ENCODE results near the gene ARSG.

The ARSG gene

DNA sequence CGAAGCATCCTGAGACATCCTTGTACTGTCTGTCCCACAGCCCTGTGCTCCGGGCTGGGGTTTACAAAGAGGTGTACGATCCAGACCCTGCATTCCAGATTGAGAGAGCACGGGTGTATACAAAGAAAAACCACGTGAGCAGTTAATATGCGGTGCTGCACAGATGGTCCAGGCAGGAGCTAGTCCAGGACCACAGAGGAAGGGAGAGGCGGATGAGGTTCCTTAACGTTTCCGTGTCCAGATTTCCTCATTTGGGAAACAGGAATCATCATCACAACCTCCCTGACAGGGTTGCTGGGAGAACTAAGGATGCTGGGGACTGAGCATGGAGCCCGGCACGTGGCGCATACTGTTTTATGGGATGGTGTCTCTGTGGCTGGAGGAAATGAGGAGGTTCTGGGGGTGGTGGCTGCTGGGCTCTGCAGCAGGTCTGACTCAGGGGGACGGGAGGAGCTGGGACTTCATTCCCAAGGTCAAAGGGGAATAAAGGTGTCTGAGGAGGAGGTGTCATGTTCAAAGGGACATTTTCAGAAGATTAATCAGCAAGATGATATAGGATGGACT lies 139.8 kb downstream of the ARSG start:
- DNase-seq (ENCODE audit: low read depth) = no peak

DNA sequence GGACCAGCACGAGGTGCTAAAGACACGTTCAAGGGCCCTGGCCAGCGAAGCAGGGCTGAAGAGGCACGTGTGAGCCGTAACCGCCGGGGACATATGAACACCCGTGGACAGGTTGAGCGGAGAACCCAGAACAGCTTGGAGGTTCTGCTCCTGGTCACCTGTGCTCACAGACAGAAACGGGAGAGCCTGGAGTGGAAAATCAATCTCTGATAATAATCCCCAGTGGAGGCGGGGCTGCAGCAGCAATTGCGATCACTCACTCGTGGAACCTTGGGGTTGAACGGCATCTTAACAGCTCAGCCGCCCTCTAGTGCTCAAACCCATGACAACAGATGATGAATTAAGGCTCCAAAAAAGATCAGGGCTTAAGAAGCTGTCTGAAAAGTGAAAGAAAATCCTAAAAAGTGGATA lies 140.4 kb downstream of the ARSG start:
- DNase-seq (ENCODE audit: low read depth) = no peak

DNA sequence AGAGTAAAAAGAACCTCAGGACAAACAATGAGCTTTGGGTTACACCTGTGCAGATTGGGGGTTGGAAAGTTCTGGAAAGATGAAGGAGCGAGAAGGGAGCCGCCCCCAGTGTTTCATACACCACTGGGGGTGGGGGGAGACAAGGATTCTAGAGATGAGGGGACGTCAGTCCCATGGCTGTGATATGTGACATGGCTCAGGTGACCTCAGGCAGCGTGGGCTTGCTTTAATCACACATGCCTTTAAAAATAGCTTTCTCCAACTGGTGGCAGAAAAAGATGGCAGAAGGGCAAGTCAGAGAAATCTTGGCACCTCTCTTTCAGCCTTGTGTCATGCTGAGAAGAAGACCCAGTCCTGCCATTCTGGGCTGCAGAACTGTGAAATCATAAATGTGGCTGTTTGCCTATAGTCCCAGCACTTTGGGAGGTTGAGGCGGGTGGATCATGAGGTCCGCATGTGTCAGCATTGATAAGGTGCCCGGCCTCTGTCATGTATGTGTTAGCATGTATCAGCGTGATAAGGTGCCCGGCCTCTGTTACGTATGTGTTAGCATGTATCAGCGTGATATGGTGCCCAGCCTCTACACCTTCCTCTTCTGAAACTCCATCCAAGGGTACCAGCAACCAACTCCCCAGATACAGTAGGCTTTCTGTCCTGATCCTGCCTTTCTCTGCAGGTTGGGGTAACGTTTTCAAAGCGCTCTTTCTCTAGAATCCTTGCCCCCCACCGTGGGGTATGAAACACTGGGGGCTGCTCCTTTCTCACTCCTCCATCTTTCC lies 141.0 kb downstream of the ARSG start:
- DNase-seq (ENCODE audit: low read depth) = no peak

DNA sequence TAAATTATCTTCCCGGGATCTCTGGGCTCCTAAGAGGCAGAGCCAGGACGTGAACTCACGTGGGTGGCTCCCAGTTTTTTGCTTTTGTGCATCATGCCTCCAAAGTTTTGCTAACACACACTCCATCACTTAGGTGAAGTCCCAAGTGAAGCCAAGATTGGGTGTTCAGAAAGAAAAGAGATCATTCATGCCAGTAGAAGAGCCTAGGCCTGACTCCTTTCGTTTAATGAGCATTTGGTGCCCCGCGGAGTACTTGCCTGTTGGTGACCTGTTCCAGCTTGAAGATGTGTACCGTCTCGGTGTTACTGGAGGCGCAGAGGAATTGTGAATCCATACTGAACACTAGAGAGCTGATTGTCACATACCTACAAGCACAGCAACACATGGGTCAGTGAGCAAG lies 141.9 kb downstream of the ARSG start:
- no peak for DNase-seq (ENCODE audit: low read depth)

DNA sequence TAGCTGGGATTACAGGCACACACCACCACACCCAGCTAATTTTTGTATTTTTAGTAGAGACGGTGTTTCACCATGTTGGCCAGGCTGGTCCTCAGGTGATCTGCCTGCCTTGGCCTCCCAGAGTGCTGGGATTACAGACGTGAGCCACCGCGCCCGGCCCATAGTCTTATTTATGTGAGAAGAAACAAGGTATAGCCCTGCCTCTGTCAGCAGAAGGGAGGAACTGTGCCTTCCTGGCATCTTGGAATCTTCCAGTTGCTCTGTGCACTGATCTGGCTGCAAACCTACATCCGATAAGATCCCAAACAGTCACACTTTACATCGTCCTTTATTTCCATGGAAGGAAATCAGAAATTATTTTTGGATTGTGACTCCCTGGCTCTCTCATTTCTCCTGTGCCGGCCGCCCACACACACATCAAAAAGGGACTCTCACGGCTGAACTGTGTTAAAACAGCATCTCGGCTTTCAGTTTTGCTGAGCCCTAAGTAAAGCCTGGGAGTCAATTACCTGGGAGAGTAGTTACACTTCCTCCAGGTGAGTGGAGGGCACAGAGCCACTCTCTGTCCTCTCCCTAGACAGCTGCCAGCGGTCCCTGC lies 142.7 kb downstream of the ARSG start:
- DNase-seq (ENCODE audit: low read depth) = no peak

DNA sequence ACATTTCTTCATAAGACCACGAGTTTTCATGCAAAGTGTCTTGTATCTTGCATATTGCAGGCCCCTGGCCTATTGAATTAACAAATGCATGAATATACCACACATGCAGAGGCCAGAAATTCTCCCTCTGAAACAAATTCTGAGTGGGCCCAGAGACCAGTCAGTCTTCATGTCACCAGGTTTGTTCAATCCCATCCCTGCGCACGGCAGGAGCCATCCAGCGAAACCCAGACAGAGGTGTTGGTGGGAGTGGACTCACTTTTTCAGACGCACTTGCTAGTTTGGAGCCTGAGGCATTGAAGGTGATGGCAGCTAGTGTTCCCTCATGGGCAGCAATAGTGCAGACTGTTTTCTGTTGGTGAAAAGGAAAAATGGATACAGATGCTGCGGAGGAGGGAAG lies 144.1 kb downstream of the ARSG start:
- DNase-seq (ENCODE audit: low read depth) = no peak

DNA sequence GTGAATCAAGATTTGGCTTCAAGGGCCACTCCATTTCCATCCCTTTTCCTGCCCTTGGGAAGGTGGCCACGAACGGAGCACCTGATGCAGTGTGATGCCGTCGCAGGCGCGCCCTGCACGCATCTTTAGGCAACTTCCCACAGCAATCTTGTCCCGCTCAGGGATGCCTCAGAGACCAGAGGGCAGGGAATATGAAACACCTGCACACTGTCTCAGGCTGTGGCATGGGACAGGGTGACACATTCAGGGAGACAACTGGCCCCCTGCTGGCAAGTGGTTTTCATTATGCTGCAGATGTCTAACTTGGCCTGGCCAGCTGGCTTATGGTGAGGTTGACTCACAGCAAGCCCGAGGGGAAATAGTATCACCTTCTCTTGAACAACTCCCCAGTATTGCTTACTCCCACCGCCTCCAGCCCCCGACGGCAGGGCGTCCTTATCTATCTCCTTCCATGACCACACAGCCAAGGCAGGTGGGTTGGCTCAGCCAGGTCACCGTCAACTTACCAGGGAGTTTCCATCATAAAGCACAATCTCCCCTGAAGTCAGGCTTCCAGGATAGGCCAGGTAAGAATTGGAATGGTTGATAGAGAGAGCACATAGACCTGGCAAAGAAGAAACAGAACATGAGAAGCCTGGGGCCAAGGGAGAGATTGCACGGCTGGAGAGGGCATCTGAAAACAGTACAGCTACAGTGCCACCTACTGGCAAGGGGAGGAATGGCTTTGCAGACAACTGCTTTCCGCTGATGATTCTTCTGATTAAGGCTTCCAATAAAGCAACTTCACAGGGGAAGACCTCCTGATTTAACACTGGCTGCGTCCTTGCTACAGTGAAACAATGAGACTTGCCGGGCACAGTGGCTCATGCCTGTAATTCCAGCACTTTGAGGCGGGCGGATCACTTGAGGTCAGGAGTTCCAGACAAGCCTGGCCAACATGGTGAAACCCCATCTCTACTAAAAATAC lies 144.9 kb downstream of the ARSG start:
- peak; percentile 63 for DNase-seq (ENCODE audit: low read depth)

DNA sequence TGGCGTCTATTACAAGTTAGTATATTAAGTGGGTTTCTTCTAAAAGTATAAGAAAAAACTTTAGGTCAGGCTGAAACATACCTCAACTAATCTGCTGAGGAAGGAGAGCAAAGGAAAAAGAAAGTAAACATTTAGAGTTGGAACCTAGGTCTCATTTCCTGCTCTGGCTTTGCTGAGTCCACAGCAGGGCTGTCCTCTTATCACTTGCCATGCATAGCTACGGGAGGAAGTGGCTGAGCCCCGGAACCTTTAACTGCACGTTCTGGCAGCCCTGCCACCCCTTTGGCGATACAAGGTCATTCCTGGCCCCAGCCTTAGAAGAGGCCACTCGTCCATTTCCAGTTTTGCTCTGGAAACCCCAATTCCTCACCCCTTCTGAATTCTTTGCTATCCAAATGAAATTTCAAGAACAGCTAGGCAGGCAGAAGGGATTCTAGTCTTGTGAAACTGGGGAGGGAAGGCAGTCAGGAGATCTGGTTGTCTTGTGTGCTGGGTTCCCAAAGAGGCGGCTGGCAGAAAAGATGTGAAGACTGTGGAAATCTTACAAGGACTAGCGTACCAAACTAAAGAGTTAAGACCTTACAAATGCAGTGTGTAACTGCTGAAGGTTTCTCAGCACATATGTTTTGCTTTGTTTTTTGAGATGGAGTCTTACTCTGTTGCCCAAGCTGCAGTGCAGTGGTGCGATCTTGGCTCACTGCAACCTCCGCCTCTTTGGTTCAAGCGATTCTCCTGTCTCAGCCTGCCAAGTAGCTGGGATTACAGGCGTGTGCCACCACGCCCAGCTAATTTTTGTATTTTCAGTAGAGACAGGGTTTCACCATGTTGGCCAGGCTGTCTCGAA lies 146.9 kb downstream of the ARSG start:
- DNase-seq (ENCODE audit: low read depth) = no peak

DNA sequence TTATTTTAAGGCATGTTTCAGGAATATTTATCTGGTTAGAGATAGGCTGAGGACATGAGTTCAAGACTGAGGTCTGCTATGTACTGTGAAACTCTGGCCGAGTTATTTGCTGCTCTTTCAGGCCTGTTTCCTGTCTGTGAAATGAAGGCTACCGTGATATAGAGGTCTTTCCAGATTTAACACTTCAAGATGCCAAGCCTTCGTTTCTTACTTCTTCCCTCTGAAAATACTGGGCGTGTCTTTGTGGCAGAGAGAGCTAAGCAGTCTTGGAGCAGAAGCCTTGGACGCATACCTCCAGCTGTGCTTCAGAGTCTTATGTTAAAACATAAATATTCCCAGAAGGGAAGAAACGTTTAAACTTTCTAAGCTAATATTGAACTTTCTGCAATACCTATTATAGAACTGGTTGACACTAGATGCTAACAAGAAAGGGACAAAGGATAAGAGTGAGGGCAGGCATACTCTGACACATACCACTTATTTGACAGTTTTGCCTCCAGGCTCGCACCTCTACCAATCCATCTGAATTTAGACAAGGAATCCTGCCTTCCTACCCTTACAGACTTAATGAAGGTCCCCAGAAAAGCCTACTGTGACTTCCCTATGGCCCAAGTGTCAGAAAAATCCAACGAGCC lies 148.5 kb downstream of the ARSG start:
- no peak for DNase-seq (ENCODE audit: low read depth)

DNA sequence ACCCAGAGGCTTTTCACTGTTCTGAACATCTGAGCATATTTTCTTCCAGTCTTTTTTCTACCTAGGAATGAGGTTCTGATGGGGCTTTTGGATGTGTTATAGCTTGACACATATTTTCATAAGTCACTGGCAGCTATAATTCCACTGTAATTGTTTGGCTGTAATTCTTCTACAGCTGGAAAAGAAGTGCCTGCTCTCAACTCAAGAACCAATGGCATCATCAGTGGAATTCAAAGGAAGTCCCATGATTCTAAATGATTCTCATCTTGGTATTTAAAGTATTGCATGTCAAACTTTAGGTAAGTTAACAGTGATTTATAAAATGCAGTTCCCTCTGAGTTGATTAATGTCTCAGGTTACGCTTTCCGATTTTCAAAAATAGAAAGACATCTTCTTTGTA lies 149.2 kb downstream of the ARSG start:
- no peak for DNase-seq (ENCODE audit: low read depth)

DNA sequence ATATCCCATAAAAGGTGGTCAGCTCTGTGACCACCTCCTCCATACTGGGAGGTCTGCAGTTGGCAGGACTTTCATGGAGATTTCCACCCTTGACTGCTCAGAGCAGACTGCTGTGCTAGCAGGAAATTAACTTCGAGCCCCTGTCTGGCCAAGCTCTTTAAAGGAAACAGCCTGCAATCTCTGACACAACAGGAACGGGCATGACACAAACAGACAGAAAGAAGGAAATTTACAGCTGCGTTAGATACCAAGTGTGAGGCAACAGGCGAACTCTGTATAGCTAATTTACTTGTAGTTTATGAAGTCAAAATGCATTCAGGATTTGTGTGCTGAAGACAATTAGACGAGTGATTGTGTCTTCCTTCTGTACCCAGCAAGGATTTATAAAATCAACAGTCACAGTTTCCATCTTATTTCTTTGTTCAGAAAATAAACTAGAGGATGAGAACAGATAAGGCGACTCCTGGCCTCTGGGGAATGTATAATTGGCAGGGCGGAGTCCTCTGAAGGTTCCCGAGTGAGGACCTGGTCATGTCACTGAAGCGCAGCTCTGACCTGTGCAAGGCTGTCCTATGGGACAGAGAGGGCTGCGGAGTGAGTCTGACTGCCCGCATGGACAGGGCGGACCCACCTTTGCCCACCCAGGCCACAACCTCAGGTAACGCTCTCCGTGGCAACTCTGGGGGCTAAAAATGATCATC lies 149.9 kb downstream of the ARSG start:
- DNase-seq (ENCODE audit: low read depth) = no peak

DNA sequence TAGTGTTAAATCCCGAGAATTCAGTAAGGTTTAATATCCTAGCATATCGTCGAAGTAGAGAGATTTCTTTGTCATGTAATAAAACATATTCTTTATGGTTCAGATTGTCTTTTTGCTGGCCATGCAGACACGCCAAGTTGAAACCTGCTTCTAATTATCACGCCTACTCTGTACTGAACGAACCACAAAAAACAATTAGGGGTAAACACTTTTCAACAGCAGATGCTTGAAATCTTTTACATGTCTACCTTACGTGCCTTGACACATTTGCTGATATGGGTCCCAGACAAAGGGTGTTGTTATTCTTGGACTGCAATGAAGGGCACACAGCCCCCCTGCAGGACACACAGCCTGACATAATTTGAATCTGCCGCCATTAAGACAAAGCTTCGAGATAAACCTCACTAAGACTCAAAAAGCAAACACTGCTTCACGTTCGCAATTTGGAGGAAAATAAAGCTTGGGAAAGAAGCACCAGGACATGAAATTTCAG lies 152.7 kb downstream of the ARSG start:
- DNase-seq (ENCODE audit: low read depth) = no peak

DNA sequence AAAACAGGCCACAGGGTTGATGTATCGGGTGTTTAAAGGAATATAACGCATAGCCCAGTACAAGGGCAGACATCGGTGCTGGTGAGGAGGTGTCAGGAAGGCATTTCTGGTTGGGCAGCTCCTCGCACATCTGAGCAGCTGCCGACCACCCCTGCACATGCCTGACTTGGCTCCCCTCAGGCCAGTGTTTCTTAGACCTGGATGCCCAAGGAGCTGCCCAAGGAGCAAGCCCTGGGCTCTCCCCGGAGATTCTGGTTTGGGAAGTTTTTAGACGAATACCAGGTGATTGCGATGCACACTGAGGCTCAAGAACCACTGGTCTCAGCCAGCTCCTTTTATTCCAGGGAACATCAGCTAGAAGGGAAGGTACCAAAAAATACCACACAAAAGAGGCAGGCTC lies 154.4 kb downstream of the ARSG start:
- DNase-seq (ENCODE audit: low read depth) = no peak

DNA sequence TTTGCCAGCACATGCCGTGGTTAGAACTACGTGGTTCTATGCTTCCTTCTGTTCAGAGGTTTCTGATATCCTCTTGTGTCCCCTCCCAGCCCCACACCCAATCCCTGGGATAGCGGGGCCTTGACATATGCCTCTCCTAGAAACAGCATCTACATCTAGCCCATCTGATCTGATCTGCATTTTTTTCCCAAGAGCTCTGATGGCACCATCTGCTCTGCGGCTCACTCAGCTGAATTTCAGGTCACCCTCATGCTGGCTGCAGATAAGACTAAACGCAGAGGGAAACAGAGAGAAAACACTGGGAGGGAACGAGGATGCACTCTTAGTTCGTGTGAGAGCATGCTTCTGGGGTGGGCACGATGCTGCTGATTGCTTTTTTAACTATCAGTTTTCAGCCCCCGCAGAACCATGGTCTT lies 155.3 kb downstream of the ARSG start:
- no peak for DNase-seq (ENCODE audit: low read depth)

DNA sequence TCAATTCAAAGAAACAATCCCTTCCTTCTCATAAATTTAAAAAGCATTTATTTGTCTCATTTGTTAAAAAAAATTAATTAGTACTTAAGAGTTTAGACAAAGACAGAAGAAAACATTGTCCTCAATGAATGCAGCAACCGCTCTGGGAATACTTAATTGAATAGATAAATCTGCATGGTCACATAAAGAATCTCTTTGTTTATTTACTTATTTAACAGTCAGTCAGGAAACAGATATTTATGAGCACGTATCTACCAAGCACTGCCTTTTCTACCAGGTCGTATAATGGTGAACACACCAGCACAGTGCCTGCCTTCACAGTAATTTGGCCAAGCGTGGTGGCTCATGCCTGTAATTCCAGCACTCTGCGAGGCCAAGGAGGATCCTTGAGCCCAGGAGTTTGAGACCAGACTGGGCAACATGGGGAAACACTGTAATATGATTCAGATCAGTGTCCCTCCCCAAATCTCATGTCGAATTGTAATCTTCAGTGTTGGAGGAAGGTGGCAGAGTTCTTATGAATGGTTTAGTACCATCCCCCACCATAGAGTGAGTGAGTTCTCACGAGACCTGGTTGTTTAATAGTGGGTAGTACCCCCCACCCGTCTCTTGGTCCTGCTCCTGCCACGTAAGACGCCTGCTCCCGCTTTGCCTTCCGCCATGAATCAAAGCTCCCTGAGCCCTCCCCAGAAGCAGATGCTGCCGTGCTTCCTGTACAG lies 157.9 kb downstream of the ARSG start:
- DNase-seq (ENCODE audit: low read depth) = no peak

DNA sequence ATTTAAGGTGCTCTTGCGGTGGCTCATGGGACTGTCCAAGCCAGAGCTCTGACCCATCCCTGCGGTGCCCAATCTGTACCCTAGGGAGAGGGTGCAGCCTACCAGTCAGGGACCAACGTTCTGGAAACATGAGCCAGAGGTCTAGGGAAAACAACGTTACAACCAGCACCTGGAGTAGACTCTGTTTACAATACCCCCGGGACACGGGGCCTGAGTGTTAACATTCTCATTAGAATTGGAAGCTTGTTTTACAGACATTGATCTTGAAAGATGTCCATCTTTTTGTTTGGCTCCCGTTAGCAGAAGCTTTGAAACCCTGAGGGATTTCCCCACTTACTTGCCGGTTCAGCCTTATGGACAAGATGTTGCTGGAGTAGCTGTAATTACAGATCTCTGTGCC lies 159.1 kb downstream of the ARSG start:
- no peak for DNase-seq (ENCODE audit: low read depth)

DNA sequence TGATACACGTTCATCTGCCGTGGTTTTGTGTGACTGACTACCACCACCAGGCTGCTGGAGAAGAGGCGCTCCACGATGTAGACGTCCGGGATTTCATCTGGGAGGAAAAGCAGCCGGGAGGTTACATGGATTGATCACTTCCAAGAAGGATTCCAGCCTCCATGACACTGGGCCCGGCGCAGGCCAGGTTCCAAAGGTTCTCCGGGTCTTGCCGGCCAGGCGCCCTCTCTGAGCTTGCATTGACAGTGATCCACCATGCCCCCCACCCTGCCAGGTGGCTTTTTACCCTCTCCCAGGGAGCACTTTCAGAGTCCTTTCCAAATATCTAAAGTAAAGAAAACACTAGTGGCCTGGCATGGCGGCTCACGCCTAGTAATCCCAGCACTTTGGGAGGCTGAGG lies 159.5 kb downstream of the ARSG start:
- no peak for DNase-seq (ENCODE audit: low read depth)

DNA sequence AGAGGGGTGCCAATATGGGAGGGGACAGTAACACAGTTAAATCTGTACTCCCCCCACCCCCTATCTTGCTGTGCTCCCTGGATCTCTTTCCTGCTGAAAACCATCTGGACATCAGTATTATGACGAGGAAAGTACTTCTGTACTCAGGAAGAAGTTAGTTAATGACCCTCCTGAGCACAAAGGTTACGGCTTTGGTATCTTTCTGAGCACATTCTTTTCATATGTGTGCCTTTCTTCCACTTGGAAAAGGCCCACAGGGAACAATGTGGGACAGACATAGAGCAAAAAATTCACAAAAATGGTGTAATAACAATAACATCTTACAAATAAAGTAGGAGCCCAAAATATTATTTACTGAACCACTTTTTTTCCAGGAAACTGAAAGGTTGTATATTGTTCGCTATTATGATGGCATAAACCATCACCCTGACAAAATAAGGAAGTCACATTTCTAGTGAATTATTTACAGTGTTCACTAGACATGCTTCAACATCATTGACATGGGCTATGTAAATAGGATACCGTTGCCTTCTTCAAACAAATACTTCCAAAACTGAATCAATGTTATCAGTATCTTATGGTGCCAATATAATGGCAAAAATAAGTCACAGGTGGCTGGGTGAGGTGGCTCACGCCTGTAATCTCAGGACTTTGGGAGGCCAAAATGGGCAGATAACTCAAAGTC lies 160.5 kb downstream of the ARSG start:
- no peak for DNase-seq (ENCODE audit: low read depth)

DNA sequence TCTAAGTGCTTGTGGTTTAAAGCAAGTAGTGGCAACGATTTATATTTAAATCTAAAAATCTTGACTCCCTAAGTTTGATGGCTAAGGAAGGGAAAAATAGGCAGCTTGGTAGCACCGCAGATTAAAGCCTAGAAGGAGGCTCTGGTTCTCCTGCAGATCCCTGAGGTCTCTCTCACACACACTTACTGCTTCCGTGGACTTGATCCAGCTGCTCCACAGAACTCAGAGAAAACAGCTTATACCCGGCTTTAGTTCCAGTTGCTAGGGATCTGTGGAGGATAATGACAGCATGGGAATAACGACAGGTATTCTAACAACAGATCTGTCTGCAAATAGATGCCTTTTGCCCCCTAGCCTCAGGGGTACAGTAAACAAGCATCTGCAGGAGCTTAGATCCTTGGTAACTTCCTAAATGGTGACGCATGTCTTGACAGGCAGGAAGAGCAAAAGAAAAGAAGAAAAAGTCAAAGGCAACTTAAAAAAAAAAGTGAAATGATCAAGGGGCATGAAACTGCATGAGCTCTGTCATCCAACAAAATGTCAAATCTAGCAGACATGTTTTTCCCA lies 161.5 kb downstream of the ARSG start:
- DNase-seq (ENCODE audit: low read depth) = no peak
